Skin of body (tissue), 2 donors: ENCODE results near the gene KPNA1. TPM values are rescaled to one million over a fixed set of nuclear protein-coding genes. Genes with fewer than 3 reads are reported as not detected.

Experiments used
- DNase-seq: peaks from one replicate; lab custom pipeline; 2025; lab: John Stamatoyannopoulos, UW
- total RNA-seq: library from RNA; depleted of rRNA; stranded (reverse); fragments of >200 nt; gene quantifications from one replicate; pipeline ENCODE4 v1.2.3, GENCODE V29; 2014

KPNA1 gene
- total RNA-seq, 1 donor from 2014 or later, result 29.4 TPM

DNA sequence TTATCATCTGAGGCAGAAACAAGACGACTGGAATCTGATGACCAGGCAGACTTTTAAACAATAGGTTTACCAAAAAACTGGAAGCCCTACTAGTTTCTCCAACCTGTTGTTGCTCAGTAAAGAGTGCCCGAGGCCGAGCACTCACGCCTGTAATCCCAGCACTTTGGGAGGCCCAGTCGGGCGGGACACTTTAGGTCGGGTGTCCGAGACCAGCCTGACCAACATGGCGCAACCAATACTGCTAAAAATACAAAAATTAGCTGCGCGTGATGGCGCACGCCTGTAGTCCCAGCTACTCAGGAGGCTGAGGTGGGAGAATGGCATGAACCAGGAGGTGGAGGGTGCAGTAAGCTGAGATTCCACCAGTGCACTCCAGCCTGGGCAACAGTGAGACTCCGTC lies 97.8 kb downstream of the KPNA1 start:
- no peak for DNase-seq

DNA sequence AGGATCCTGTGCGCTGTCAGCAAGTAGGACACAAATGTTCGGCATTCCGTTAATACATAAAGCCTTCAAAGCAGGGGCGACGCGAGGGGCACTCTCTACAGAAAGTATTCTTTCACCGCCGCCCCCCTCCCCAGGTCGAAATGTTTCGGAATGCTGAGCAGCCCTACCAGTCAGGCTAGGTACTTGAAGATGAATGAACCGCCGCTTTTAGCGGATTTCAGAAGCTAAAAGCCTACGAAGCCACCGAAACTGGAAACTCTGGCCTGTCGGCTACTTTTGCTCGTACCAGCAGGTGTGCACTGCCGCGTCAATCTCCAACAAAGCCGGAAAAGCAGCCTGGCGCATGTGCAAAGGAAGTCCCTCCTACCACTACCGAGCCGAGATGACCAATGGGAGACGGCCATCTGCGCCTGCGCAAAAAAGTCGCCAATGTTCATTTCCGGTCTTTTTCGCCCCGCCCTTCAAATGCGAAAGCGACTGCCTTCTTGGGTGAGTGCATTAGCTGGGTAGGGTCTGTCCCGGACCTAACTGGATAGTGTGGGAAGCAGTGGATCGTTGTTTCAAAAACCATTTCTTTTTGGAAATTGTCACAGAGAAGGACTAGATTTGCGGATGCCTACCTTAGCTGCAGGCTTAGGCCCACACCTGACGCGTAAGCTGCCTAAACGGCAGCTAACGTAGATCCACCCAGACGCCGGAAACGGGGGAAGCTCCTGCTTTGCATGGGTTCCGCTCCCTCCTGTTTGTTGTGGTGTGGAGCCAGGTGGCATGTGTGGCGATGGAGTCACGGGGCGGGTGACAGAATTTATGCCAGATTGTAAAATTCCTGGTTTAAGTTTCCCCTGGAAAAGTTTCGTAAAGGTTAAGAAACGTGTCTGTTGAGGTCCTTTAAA lies 98.7 kb downstream of the KPNA1 start, which contains the start of gene WDR5B:
Gene WDR5B, minus strand, starts transcription at position 301 of the 893 bp plus-strand sequence. CDS start 534 bp downstream, outside the sequence.
- DNase-seq, result no peak

DNA sequence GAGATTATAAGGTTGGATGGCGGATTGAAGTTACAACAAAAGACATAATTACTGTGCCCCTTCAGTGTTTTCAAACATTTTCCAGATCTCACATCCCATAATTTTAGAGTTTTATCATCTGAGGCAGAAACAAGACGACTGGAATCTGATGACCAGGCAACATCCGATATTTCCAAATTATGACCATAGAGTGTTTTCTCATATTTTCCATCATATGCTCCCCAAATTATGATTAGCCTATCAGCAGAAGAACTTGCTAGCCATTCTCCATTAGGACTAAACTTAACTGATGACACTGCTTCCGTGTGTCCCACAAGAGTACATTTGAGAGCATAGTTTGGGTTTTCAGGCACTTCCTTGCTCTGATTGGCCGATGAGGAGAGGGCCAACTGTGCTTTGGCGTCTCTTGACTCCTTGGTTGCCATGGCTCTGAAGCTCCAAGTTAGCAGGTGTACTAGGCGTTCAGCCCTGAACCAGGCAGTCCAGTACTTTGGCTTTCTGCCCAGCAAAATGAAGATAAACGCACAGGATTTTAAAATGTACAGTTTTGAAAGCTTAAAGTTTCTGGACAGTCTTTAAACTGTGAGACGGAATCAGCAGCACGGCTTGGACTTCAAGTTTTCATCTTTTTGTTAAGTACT lies 99.5 kb downstream of the KPNA1 start:
- DNase-seq, result no peak

DNA sequence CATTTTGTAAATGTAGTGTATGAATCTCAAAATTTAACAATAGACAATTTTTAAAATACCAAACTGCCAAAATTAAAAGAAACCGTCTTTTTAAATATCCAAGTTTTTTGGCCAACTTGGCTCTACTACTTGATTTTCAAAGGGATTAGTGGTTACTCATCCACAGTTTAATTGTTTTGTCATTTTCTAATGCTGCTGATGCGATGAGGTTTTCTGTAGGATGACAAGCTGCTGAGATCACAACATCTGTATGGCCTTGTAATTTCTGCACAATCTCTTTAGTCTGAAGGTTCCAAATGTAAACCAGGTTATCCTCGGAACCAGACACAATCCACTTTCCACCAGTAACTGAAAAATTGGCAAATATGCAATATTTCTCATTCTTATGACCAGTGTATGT lies 100.3 kb downstream of the KPNA1 start:
- no peak for DNase-seq

DNA sequence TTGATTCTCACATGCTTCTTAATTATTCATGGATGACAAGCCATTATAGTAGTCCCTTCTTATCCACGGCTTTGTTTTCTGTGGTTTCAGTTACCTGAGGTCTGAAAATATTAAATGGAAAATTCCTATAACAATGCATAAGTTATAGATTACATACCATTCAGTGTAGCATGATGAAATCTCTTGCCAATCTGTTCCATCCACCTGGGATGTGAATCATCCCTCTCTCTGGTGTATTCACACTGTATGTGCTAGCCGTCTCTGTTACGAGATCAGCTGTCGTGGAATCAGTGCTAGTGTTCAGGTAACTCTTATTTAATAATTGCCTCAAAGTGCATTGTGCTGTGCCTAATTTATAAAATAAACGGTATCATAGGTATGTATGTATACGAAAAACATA lies 104.1 kb downstream of the KPNA1 start:
- DNase-seq, result no peak

DNA sequence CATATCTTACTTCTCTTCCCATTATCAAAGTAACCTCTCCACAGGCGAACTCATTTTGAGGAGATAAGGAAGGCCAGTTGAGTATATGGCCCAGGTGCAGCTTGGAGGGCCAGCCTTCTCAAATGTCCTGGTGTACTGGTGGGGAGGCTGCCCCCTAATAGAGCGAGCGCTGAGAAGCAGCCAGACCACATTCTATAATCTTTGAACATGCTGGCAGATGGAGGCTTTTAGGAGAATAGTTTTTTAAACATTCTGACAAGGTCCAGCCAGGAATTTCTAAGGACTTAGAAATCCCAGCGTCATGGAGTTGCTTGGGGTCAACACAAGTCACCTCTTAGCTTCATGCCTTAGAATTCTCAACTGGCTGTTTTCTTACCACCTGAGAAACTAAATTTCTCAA lies 104.6 kb downstream of the KPNA1 start:
- DNase-seq, result no peak

DNA sequence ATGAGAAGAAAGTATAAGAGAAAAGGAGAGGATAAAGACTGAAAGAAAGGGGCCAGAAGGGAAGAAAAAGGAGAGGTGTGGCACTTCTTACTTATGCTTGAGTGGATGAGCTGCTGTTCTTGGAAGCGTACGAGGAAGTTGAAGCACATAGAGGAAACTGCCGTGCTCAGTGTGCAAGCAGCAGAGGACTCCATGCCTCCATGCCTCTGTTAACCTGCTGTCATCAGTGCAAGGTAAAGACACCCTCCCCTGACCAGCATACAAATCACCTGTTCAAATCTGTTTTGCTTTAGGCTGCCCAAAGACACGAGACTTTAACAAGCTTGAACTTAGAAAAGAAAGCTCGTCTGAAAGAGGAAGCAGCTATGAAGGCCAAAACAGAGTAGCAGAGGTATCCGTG lies 105.3 kb downstream of the KPNA1 start:
- no peak for DNase-seq

DNA sequence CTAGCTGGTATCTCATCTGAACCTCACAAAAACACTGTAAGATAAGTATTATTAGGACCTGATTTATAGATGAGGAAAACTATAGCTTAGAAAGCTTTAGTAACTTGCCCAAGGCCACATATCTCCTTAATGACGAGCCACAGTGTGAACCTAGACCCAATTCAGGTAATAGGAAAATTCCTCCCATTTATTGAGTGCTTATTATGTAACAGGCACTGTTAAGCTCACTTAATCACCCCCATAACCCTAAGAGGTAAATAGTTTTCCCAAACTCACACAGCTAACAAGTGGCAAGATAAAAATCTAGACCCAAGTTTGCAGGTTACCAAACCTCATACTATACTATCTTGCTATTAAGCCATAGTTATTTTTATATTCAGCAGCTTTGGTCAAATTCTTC lies 106.8 kb downstream of the KPNA1 start:
- DNase-seq, result no peak

DNA sequence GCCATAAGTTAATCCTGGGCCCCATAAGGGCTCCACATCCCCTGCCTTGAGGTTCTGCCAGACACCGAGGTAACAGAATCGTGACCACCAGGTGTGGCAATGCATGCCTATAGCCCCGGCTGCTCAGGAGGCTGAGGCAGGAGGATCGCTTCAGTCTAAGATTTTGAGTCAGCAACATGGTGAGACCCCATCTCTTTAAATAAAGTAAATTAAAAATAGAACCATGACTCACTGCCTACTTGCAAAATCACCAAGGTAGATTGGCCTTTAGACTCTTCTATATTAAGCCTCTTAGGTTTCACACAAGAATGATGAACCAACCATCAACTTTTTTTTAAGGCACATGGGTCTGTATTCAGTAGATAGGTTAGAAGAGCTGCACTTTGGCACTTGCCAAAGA lies 108.5 kb downstream of the KPNA1 start:
- no peak for DNase-seq

DNA sequence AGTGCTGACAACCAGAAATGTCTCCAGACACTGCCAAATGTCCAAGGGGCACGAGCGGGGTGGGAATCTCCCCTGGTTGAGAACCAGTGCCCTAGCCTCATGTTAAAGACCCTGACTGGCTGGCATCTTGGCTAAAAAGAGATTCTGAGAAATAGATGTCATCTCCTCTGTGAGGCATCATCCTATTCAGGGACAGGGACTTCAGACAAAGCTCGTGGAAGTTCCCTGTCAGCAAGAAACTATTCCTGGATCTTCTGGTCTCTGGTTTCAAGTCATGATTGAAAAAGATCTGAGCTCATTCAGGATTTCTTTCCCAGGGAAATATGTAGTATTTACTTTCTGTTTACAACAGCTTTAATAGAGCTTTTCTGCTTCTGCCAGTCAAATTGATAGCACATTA lies 109.7 kb downstream of the KPNA1 start:
- no peak for DNase-seq

DNA sequence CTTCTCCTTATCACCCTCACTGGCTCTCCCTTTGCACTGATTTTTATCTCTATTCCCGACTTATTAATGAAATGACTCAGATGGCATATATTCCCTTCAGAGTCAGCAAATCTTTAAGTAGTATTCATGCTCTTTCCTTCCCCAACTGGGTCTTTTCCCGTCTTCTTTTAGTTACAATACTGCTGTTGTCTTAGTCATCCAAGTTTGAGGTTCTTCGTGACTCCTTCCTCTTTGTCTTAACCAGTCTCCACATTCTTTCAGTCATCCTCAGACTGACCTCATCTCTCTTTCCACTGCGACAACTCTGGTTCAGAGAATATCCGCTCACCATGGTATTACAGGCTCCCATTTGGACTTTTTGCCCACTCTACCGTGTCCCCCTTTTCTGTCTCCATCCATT lies 111.2 kb downstream of the KPNA1 start:
- no peak for DNase-seq

DNA sequence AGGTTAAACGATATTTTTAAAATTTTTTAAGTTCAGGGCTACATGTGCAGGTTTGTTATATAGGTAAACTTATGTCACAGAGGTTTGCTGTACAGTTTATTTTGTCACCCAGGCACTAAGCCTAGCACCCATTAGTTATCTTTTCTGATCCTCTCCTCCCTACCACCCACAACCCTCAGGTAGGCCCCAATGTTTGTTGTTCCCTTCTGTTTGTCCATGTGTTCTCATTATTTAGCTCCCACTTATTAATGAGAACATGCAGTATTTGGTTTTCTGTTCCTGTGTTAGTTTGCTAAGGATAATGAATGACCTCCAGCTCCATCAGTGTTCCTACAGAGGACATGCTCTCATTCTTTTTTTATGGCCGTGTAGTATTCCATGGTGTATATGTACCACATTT lies 115.8 kb downstream of the KPNA1 start:
- no peak for DNase-seq

DNA sequence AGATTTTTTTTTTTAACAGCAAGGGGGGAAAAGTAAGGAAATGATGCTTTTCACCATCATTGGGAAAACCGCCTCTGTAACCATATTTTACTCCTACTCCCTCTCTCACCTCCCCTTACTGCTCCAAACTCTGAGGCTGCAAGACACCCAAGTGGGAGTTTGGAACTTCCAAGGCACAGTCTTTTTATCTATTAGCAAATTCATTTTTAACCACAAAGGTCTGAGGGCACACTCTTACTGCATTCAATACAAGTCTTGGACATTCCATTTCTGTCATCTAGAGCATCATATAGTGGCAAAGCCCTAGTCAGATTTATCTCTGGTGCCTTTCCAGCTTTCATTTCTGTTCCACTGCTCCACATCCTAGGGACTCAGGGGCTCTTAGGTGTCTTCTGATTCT lies 117.5 kb downstream of the KPNA1 start:
- DNase-seq, result no peak

DNA sequence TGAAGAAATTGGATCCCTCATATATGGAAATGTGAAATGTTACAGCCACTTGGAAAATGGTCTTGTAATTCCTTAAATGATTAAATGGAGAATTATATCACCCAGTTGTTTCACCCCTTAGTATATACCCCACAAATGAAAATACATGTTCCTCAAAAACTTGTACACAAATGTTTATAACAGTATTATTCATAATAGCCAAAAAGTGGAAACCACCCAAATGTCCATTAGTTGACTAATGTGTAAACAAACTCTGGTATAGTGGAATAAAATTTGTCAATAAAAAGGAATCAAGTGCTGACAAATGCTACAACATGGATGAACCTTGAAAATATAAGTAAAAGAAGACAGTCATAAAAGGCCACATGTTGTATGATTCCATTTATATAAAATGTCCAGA lies 118.2 kb downstream of the KPNA1 start:
- DNase-seq, result no peak

DNA sequence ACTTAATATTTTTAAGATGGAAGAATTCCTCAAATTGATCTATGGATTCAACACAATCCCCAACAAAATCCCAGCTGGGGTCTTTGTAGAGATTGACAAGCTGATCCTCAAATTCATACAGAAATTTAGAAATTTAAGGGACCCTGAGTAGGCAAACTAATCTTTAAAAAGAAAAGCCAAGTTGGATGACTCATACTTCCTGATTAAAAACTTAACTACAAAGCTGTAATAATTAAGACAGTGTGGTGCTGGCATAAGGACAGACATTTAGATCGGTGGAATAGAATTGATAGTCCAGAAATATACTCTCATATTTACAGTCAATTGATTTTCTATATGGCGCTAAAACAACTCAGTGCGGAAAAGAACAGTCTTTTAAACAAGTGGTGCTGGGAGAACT lies 119.2 kb downstream of the KPNA1 start:
- DNase-seq, result no peak

DNA sequence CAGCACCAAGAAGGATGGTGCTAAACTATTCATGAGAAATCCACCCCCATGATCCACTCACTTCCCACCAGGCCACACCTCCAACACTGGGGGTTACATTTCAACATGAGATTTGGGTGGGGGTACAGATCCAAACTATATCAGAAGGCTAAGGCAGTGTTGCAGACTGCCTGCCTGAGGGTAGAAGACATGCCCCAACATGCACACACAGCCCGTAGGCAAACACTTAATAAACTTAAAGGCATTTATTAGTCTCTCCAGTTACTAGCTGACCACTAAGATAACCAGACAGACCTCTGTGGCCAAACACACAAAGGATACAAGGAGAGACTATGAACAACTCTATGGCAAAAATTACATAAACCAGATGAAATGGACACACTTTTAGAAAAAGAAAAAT lies 120.6 kb downstream of the KPNA1 start:
- no peak for DNase-seq

DNA sequence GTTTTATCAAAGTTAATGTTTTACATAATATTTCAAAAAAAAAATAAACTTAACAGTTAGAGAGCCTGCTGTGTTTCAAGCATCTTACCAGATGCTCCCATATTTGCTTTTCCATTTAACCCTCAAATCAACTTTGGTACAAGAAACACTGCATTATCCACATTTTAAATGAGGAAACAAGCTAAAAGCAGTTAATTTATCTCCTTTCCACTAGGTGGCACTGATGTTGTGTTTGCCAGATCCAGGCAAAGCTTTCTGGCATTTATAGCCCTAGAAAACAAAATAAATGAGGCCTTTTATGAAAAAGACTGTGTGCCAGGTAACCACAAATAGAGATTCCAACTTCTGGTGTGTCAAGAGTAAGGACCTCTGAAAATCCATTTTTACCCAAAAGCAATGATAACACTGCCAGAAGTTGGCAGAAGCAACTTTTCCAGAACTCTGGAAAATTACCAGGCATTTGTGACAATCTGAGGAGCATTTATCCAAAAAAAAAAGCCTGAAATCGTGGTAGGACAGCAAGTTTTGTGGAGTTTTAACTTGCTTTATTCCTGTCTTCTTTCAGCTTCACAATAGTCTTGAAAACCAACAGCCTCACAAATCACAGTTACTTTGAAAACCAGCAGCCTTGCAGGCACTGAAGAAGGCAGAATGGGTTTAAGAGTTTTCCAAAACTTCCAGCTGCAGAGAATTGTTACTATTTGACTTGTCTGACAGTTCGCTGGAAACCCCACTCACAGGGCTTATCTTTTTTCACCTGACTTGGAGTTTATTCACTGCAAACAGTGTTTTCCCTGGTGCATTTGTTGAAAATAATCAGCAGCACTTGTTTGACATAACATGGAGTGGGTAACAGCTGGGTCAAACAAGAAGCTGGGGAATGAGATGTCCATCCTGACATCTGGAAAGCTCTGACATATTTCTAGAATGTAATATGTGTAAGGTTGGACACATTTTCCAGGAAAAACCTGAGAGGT lies 121.6 kb downstream of the KPNA1 start:
- DNase-seq, result peak; percentile 27

DNA sequence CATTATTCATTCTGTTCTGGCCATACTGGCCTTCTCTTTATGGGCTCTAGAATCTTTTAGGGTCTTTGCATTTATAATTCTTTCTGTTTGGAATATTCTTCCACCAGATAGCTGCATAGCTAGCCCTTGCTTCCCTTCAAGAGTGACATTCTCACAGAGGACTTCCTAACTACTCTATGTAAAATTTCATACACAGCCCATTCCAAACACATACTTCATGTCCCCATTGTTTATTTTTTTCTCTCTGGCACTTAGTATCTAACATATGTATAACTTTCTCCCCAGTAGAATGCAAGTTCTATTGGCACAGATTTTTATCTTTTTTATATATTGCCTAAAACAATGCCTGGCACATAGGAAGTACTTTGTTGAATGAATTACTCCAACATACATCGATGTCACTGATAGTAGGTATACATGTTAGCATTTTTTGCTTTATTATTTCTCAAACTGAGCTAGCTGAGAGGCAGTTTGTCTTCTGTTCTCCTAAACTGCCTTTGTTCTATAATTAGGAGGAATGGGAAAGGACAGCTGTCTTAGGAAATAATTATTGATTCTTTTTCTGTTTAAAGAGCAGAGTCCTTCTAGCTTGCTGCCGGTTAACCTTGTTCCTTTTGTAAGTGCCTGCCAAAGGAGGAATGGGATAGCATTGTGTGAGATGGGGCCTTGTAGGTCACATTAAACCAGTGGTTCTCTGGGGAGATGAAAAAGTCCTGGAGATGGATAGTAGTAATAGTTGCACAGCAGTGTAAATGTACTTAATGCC lies 122.9 kb downstream of the KPNA1 start:
- no peak for DNase-seq

DNA sequence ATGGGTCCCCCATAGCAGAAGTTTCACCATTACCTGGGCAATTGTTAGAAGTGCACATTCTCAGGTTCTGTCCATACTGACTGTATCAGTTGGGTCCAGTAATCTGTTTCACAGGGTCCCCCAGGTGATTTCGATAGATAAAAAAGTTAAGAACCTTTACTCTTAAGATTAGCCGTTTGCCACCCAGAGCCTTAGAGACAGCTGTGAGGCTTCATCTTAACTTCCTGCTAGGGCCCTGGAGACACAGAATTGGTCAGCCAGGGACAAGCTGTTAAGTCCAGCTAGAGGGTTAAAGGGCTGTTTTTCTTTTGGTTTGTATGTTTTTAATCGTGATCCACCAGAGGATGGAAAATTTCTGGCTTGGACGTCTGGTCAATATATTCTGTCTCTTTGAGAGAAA lies 124.1 kb downstream of the KPNA1 start:
- DNase-seq, result no peak

DNA sequence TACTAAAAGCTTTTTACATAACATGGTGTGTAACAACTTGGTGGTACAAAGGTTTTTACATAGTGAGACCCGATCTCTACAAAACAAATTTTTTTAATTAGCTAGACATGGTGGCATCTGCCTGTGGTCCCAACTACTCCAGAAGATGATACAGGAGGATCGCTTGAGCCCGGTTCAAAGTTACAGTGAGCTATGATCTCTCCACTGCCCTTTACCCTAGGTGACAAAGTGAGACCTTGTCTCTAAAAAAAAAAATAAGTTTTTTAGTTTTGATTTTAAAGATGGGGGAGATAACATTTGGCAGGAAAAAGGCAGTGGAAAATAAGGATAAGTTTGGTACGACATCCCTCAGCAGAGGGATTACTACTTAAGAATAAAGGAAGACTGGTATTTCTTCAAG lies 124.8 kb downstream of the KPNA1 start:
- no peak for DNase-seq

DNA sequence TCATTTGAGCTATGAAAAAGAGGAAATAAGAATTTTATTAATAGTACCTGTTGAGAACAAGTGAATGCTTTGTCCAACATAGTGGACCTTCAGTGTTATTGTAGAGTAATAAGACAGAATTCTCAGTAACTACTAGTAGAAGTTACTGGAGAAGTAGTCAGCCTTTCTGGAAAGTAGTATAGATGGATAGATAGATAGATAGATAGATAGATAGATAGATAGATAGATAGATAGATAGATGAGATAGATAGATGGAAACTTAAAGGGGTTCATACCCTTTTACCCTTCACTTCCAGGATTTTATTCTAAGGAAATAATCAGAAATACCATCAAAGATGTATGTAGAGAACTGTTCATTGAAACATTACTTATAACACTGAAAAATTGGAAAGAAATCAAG lies 125.5 kb downstream of the KPNA1 start:
- DNase-seq, result no peak
